OCI-LY1 (cell line): ENCODE results near the gene TMEM60.

Source experiments
- EZH2 ChIP-seq: fragments of 200-600 bp; sonication (generic), shearing (Covaris generic); IDR thresholded peaks from 2 replicates; pipeline ENCODE4 v1.8.0; 2017; ENCODE audit warnings: borderline replicate concordance, mixed run types, mild to moderate bottlenecking, antibody characterized with exemption, low read length, moderate library complexity, mixed read lengths
- TF ChIP-seq, protein P1 (sequence below): fragments of 200-600 bp; sonication (generic), shearing (Covaris generic); IDR thresholded peaks from 2 replicates; pipeline ENCODE4 v1.5.1; 2017; ENCODE audit warnings: mild to moderate bottlenecking, antibody characterized with exemption, low read length, moderate library complexity, mixed read lengths

- no peak for TF ChIP-seq EZH2
- TF ChIP-seq, protein P1, sequence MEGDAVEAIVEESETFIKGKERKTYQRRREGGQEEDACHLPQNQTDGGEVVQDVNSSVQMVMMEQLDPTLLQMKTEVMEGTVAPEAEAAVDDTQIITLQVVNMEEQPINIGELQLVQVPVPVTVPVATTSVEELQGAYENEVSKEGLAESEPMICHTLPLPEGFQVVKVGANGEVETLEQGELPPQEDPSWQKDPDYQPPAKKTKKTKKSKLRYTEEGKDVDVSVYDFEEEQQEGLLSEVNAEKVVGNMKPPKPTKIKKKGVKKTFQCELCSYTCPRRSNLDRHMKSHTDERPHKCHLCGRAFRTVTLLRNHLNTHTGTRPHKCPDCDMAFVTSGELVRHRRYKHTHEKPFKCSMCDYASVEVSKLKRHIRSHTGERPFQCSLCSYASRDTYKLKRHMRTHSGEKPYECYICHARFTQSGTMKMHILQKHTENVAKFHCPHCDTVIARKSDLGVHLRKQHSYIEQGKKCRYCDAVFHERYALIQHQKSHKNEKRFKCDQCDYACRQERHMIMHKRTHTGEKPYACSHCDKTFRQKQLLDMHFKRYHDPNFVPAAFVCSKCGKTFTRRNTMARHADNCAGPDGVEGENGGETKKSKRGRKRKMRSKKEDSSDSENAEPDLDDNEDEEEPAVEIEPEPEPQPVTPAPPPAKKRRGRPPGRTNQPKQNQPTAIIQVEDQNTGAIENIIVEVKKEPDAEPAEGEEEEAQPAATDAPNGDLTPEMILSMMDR = no peak
Observed at GRCh38 chr7:77813180-77813579, 14.9 kb upstream of the TMEM60 start.
